Activated CD8-positive, alpha-beta memory T cell treated with anti-CD3 and anti-CD28 coated beads for 48 hours (primary cell): ENCODE data around the gene POTEM.
"Not testable (repeated sequence)": the region's sequence is repeated elsewhere in the genome, so short reads cannot be mapped to it uniquely, and the experiment has no call there.

Experiments used
- DNase-seq, 3 experiments: peaks; one replicate each; pipeline ENCODE4 v3.0.0-alpha.2; 2020; ENCODE audit warnings: low read depth in 2 of 3, low spot score in 2 of 3

POTEM gene

DNA sequence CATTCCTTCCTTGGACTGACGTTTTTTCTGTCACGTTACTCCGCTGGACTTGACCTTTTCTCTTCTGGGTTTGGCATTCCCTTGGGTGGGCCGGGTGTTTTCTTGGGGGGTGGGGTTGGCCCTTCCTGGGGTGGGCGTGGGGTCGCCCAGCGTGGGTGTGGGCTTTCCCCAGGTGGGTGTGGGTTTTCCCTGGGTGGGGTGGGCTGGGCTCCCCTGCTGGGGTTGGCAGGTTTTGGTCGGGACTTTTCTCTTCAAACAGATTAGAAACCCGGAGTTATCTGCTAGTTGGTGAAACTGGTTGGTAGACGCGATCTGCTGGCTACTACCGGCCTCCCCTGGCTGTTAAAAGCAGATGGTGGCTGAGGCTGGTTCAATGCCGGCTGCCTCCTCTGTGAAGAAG lies at the start of gene POTEM:
Gene POTEM, plus strand, starts transcription at position 301 of the 400 bp plus-strand sequence. Its CDS starts 52 bp downstream, at position 353.
- not testable (repeated sequence) for DNase-seq

DNA sequence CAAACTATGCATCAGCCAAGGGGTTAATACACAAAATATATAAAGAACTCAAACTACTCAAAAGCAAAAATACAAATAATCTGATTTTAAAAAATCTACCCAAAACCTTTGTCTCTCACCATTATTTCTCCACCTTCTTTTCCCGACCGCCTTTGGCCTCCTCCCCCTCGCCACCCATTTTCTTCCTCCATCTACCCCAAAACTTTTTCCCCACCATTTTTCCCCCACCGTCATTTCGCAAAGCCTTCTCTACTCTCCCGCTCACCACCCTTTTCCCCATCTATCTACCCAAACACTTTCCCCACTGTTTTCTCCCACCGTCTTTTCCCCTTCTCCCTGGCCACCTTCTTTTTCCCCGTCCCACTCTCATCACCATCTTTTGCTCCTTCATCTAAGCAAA lies 48.9 kb upstream of the POTEM start:
- not testable (repeated sequence) for DNase-seq

GRCh38 chr14:18920052-18920451 lies 47.2 kb upstream of the POTEM start:
- not testable (repeated sequence) for DNase-seq

DNA sequence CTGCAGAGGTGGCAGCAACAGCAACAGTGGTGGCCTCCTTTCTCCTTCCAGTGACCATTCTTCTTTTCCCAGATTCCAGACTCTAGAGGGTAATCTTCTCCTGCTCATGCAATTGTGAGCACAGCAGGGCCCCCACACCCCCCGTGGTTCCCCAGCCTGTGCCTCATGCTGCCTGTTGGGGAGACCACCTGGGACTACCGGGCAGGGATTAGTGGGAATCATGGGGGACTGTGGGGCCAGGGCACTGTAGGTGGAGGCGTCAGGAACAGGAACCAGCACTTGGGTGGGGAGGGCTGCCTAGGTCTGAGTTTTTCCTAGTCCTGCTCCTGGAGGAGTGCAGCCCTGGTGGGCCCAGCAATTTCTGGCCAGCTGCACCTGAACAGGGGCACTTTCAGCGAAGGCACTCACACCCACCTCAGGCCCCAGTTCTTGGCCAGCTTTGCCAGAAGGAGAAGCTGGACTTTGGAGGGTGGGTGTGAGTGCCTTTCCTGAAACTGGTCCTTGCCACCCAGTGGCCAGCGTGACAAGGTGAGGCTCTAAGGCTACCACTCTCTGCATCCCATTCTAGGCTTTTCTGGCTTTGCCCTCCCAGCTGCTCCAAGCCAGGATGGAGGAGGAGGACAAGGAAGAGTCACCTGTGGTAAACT lies 46.1 kb upstream of the POTEM start:
- DNase-seq, result not testable (repeated sequence)

- not testable (repeated sequence) for DNase-seq
Observed at GRCh38 chr14:18936848-18937247, 30.4 kb upstream of the POTEM start.

DNA sequence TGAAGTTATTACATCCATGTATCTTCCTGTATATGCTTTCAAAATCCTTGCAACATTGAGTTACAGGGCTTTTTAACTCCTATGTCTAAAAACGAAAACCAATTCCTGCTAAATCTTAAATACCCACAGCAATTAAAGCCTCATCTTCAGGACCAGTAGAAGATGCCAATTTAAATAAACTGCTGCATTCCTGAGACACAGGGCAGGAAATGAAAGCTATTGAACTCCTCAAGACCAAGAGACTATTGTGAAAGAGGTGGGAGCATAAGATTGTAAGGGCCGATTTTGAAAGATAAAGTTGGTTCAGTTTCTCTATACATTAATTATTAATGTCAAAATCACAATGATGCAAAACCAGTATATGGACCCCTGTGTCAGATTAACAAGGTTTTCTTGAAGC lies 28.5 kb upstream of the POTEM start:
- DNase-seq, result not testable (repeated sequence)

GRCh38 chr14:18949939-18950338 lies 17.3 kb upstream of the POTEM start:
- DNase-seq, result not testable (repeated sequence)

DNA sequence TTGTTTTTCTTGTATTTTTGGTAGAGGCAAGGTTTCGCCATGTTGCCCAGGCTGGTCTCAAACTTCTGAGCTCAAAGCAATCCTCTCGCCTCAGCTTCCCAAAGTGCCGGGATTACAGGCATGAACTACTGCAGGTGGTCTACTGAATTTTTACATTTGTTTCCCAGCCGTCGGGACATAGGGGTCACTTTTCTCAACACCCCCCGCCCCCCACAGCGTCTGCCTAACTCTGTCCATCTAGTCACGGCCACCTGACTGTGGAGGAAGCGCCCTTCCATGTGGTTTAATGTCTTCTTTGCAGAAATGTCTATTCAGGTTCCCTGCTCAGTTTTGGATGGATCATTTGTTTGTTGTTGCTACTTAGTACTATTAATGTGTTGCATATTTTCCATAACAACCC lies 14.1 kb upstream of the POTEM start:
- DNase-seq, result not testable (repeated sequence)

GRCh38 chr14:18955816-18956215 lies 11.4 kb upstream of the POTEM start:
- DNase-seq, result not testable (repeated sequence)

DNA sequence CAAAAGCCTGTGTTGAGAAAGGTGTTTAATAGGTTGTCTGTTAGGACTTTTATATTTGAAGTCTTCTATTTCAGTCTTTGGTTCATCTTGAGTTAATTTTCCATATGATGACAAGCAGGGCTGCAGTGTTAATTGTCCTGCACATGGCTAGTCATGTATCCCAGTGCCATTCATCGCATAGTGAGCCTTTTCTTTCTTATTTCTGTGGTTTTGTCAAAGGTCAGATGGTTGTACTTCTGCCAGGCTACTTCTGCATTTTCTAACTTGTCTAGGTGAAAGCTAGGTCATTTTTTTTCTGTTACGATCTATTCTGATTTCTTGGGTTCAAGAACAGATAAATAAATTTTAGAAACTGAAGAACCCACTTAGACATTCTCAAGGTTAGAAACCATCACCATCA lies 5.7 kb upstream of the POTEM start:
- DNase-seq, result not testable (repeated sequence)

GRCh38 chr14:18962143-18962542 lies 5.1 kb upstream of the POTEM start:
- DNase-seq, result not testable (repeated sequence)

DNA sequence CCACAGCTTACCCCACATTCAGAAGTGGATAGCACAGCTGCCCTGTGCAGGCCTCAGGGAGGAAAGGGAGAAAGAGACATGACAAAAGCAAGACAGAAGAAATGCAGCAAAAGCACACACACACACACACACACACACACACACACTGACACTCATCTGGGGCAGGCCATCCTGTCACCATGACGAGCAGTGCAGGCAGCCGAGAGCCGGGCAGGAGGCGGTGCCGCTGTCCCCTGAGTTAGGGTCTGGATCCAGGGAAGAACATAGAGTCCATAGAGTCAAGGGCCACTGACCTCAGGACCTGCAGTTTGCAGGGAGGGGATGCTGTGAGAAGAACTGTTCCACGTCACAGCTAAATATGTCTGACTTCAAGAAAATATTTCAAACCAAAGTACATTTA lies 4.0 kb upstream of the POTEM start:
- not testable (repeated sequence) for DNase-seq

- not testable (repeated sequence) for DNase-seq
Observed at GRCh38 chr14:18964878-18965277, 2.4 kb upstream of the POTEM start.

DNA sequence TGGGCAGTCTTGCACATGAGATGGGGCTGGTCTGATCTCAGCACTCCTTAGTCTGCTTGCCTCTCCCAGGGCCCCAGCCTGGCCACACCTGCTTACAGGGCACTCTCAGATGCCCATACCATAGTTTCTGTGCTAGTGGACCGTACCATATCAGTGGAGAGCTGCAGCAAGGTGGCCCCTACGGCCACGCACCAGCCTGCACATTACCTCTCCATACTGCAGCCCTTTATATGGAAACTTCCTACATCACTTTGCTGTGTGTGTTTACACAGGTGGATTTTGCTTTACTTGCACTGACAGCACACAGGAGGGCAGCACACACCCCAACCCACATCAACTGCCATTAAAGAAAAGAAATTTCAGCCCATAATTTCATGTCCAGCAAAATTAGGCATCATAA lies 35.3 kb downstream of the POTEM start:
- DNase-seq, result not testable (repeated sequence)

GRCh38 chr14:19006490-19006889 lies 39.3 kb downstream of the POTEM start:
- not testable (repeated sequence) for DNase-seq

GRCh38 chr14:19007678-19008077 lies 40.4 kb downstream of the POTEM start:
- DNase-seq, result not testable (repeated sequence)

DNA sequence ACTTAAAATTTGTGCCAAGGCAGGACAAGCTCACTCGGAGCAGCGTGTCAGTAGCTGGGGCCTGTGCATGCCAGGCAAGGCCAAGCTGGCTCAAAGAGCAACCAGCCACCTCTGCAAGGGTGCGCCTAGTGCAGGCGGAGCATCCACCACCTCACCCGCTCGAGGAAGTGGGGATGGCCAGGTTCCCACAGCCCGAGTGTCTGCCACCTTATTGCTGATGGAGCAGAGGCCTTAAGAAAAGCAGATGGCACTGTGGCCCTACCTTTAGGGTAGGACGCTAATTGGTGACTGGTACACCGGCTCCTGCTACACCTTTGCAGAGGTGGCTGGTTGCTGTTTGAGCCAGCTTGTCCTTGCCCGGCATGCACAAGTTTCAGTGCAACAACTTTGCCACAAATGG lies 43.8 kb downstream of the POTEM start:
- DNase-seq, result not testable (repeated sequence)

DNA sequence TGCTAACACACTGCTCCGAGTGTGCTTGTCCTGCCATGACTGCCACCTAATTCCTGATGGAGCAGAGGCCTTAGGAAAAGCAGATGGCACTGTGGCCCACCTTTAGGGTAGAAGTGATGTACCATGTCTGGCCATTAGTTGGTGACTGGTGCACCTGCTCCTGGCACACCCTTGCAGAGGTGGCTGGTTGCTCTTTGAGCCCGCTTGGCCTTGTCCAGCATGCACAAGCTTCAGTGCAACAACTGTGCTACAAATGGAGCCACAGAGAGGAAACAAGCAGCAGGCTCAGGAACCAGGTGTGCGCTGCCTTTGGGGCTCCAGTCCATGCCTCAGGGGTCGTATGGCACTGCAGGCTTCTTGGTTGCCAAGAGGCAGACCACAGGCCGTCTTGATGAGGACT lies 44.5 kb downstream of the POTEM start:
- not testable (repeated sequence) for DNase-seq

- not testable (repeated sequence) for DNase-seq
Observed at GRCh38 chr14:19015185-19015584, 48.0 kb downstream of the POTEM start.

GRCh38 chr14:19025080-19025589 lies 57.9 kb downstream of the POTEM start:
- not testable (repeated sequence) for DNase-seq

GRCh38 chr14:19026649-19027351 lies 59.6 kb downstream of the POTEM start:
- DNase-seq, result not testable (repeated sequence)

DNA sequence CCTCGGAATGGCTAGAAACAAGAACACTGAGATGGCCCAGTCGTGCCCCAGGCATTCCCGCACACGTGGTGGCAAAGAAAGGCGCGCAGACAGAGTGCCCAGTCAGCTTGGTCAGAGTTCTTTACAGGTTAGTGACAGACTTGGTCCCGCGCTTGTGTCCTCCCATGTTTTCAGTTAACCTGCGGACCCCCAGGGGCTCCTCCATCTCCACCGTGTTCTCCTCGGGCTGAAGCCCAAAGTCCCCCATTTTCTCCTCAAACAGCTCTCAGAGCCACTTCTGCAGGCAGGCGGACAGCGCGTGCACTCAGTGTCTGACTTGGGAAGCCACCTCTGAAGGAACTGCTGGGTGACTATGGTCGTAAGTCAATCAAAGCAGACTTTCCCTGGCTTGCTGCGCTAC lies 60.7 kb downstream of the POTEM start:
- not testable (repeated sequence) for DNase-seq
